SK-N-SH (cell line): ENCODE data around the gene MARK3.

Experiments
- CHD2 ChIP-seq: fragments of 150-350 bp; IDR thresholded peaks from 2 replicates; pipeline ENCODE4 v1.6.1; 2018; ENCODE audit warnings: low read length; ENCODE audit not compliant: partially characterized antibody
- ELF1 ChIP-seq: IDR thresholded peaks from 2 replicates; pipeline ENCODE4 v1.4.0; 2012
- FOXM1 ChIP-seq: IDR thresholded peaks from 2 replicates; pipeline ENCODE4 v1.4.0; 2012; ENCODE audit warnings: low read depth, mild to moderate bottlenecking
- YY1 ChIP-seq: IDR thresholded peaks from 2 replicates; pipeline ENCODE4 v1.4.0; 2012; ENCODE audit warnings: low read depth, mild to moderate bottlenecking
- TF ChIP-seq, protein P1 (sequence below): fragments of 200-600 bp; sonication (generic); IDR thresholded peaks from 2 replicates; pipeline ENCODE4 v1.6.1; 2017; ENCODE audit warnings: antibody characterized with exemption, mild to moderate bottlenecking, moderate library complexity

GRCh38 chr14:103543140-103543539, 157.9 kb downstream of the MARK3 start:
- TF ChIP-seq, protein P1, sequence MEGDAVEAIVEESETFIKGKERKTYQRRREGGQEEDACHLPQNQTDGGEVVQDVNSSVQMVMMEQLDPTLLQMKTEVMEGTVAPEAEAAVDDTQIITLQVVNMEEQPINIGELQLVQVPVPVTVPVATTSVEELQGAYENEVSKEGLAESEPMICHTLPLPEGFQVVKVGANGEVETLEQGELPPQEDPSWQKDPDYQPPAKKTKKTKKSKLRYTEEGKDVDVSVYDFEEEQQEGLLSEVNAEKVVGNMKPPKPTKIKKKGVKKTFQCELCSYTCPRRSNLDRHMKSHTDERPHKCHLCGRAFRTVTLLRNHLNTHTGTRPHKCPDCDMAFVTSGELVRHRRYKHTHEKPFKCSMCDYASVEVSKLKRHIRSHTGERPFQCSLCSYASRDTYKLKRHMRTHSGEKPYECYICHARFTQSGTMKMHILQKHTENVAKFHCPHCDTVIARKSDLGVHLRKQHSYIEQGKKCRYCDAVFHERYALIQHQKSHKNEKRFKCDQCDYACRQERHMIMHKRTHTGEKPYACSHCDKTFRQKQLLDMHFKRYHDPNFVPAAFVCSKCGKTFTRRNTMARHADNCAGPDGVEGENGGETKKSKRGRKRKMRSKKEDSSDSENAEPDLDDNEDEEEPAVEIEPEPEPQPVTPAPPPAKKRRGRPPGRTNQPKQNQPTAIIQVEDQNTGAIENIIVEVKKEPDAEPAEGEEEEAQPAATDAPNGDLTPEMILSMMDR, result no peak
- TF ChIP-seq CHD2, result no peak
- no peak for TF ChIP-seq FOXM1
- no peak for TF ChIP-seq YY1
- no peak for TF ChIP-seq ELF1
